K562 (cell line): ENCODE measurements around the gene PCNX3. TPM values are rescaled to one million over a fixed set of nuclear protein-coding genes. Genes with fewer than 3 reads are reported as not detected.
A peak's percentile ranks its signal among the peaks of the same experiment; 100 is the strongest.

ENCODE experiments used
- BHLHE40 ChIP-seq: IDR thresholded peaks from 2 replicates; pipeline ENCODE4 v1.6.1; 2011; ENCODE audit warnings: low read length, improper control_type of control experiment
- CC2D1A ChIP-seq: fragments of 450-650 bp; IDR thresholded peaks from 2 replicates; pipeline ENCODE4 v1.6.1; 2017; ENCODE audit warnings: mild to moderate bottlenecking
- FOXJ3 ChIP-seq: sonication (generic); formaldehyde crosslinking; IDR thresholded peaks from 2 replicates; pipeline ENCODE4 v1.4.0; 2020; ENCODE audit warnings: mild to moderate bottlenecking, missing genetic modification reagents
- GTF2B ChIP-seq: IDR thresholded peaks from 2 replicates; pipeline ENCODE4 v1.6.1; 2011; ENCODE audit not compliant: insufficient read length; ENCODE audit errors: extremely low read depth
- GTF2F1 ChIP-seq: IDR thresholded peaks from 2 replicates; pipeline ENCODE4 v1.6.1; 2011; ENCODE audit warnings: low read depth, low read length, improper control_type of control experiment
- KLF1 ChIP-seq: fragments of 450-650 bp; IDR thresholded peaks from 2 replicates; pipeline ENCODE4 v1.6.1; 2016; ENCODE audit warnings: missing genetic modification characterization, missing compliant biosample characterization
- L3MBTL2 ChIP-seq: fragments of 450-650 bp; IDR thresholded peaks from 2 replicates; pipeline ENCODE4 v1.6.1; 2016; ENCODE audit warnings: mild to moderate bottlenecking, moderate library complexity
- PHB ChIP-seq: fragments of 250-450 bp; sonication (Bioruptor Pico); IDR thresholded peaks from 2 replicates; pipeline ENCODE4 v1.5.0; 2021
- RAD21 ChIP-seq, 2 experiments: fragments of 250-450 bp in 1 of 2; fragments of 450-650 bp in 1 of 2; sonication (Bioruptor Pico) in 1 of 2; formaldehyde crosslinking in 1 of 2; IDR thresholded peaks in 1 of 2; conservative IDR thresholded peaks in 1 of 2; 2 replicates each; pipeline versions ENCODE4 v1.4.0 to v1.8.0; 2020 to 2022; ENCODE audit warnings: mild to moderate bottlenecking in 2 of 2, moderate library complexity in 1 of 2
- SMAD3 ChIP-seq: fragments of 450-650 bp; formaldehyde crosslinking; conservative IDR thresholded peaks from 2 replicates; pipeline ENCODE4 v1.4.0; 2020; ENCODE audit warnings: mild to moderate bottlenecking
- TBP ChIP-seq: optimal IDR thresholded peaks from 2 replicates; pipeline ENCODE3; 2011; ENCODE audit warnings: low read depth, low read length, improper control_type of control experiment
- XRCC5 ChIP-seq: fragments of 200-400 bp; formaldehyde crosslinking; IDR thresholded peaks from 2 replicates; pipeline ENCODE4 v1.6.1; 2017; ENCODE audit warnings: low read depth, mild to moderate bottlenecking, low read length
- ZFP91 ChIP-seq: sonication (generic); formaldehyde crosslinking; IDR thresholded peaks from 2 replicates; pipeline ENCODE4 v1.8.0; 2022; ENCODE audit warnings: mild to moderate bottlenecking, missing genetic modification reagents
- ZNF280B ChIP-seq: fragments of 250-450 bp; sonication (Bioruptor Pico); IDR thresholded peaks from 2 replicates; pipeline ENCODE4 v1.5.1; 2021; ENCODE audit warnings: mild to moderate bottlenecking
- ZNF395 ChIP-seq: fragments of 200-800 bp; sonication (Bioruptor generic); IDR thresholded peaks from 2 replicates; pipeline ENCODE4 v1.6.1; 2017; ENCODE audit warnings: missing genetic modification characterization, missing compliant biosample characterization
- polyA plus RNA-seq, 8 experiments: library from polyadenylated mRNA; depleted of rRNA in 4 of 8; stranded (reverse) in 5 of 8; unstranded in 3 of 8; fragments of >200 nt; fragmentation: Nextera tagmentation in 2 of 8; fragmentation: Illumina TruSeq in 1 of 8; extraction: Ambion mirVana in 2 of 8; extraction: Trizol in 1 of 8; gene quantifications; 2 replicates each; pipeline versions ENCODE4 v1.2.1 to v1.2.3, GENCODE V29; 2011 to 2014; ENCODE audit warnings: inconsistent platforms in 1 of 8, missing spikeins in 1 of 8
- total RNA-seq, 7 experiments: library from RNA; depleted of rRNA in 6 of 7; stranded (reverse); fragments of >200 nt in 6 of 7; fragmentation: Illumina TruSeq in 2 of 7; extraction: Trizol in 2 of 7; gene quantifications; 2 replicates each; pipeline versions ENCODE4 v1.2.1 to v1.2.3, GENCODE V29; 2011 to 2021; ENCODE audit warnings: low replicate concordance in 1 of 7

The PCNX3 gene
- total and polyA plus RNA-seq, 9 of the 15 experiments (the other 6 are each of a cell fraction or from before 2014, with no cell fraction given): 0.11 to 47.8 (median 12.8) TPM

GRCh38 chr11:65637794-65638419 is 22.3 kb downstream of the PCNX3 start, which contains the start of gene SIPA1 (continued):
- no peak for TF ChIP-seq ZNF395
- TF ChIP-seq RAD21 (CRISPR knock-in tag; conservative IDR thresholded peaks at IDR 0.05 in 1 of 2, IDR thresholded peaks at IDR 0.05 in 1 of 2): peak; percentile 19 to 67
- no peak for TF ChIP-seq FOXJ3 (CRISPR knock-in tag)
- TF ChIP-seq GTF2B: no peak
- TF ChIP-seq TBP: no peak
- TF ChIP-seq KLF1: no peak
- TF ChIP-seq CC2D1A: peak; percentile 33; the same call in 1 of the 2 replicates
- peak; percentile 66; the same call in 1 of the 2 replicates for TF ChIP-seq PHB (CRISPR knock-in tag)
- TF ChIP-seq L3MBTL2: peak; percentile 53; the same call in 1 of the 2 replicates
- 0 out of 2 replicates have a peak, but pooled peaks have one; percentile 61 for TF ChIP-seq ZNF280B (CRISPR knock-in tag)
- peak; percentile 46 for TF ChIP-seq BHLHE40
- TF ChIP-seq XRCC5: 0 out of 2 replicates have a peak, but pooled peaks have one; percentile 20
- TF ChIP-seq GTF2F1: no peak
- 0 out of 2 replicates have a peak, but pooled peaks have one; percentile 34 for TF ChIP-seq SMAD3 (CRISPR knock-in tag)
- TF ChIP-seq ZFP91 (CRISPR knock-in tag): no peak
